Measurements from ENCODE around the gene RPL41. TPM values are rescaled to one million over a fixed set of nuclear protein-coding genes. Genes with fewer than 3 reads are reported as not detected.

The RPL41 gene
- total RNA-seq, 1 donor from 2014 or later: 5,829 TPM

GRCh38 chr12:56087220-56087619 is 29.2 kb upstream of the RPL41 start:
- ChIA-PET CTCF (no interaction called here), POLR2A (no interaction called here)
- TF ChIP-seq CTCF (IDR thresholded peaks at IDR 0.05): no peak
- ATAC-seq (ENCODE audit: low read depth) (no peak), DNase-seq (no peak)
- Mint-ChIP-seq H3K4me1 (no peaks in the 10 kb centered on the region), H3K36me3 (ENCODE audit: low read depth) (no peaks in the 10 kb centered on the region), H3K27me3 (peaks cover 8% of the 10 kb centered on the region), H3K9me3 (no peaks in the 10 kb centered on the region), H3K27ac (no peak overlapping the region), H3K4me3 (no peak overlapping the region)
- intact Hi-C loops (cut with micrococcal nuclease): no loop called here

GRCh38 chr12:56097738-56098137 is 18.7 kb upstream of the RPL41 start:
- no peaks in the 10 kb centered on the region for H3K9me3 Mint-ChIP-seq
- intact Hi-C loops (cut with micrococcal nuclease): no loop called here
- DNase-seq (no peak), ATAC-seq (ENCODE audit: low read depth) (no peak)
- no peak overlapping the region for H3K27ac Mint-ChIP-seq
- H3K36me3 Mint-ChIP-seq (ENCODE audit: low read depth): no peaks in the 10 kb centered on the region
- peaks cover 26% of the 10 kb centered on the region for H3K27me3 Mint-ChIP-seq
- ChIA-PET POLR2A (interaction anchor here (0.6 kb wide), 1 partner anchor 991 kb away, joined by 4 read pairs; the partner anchor contains the start of gene NAB2), CTCF (no interaction called here)
- H3K4me1 Mint-ChIP-seq: no peaks in the 10 kb centered on the region
- no peak for TF ChIP-seq CTCF (IDR thresholded peaks at IDR 0.05)
- H3K4me3 Mint-ChIP-seq: no peak overlapping the region

GRCh38 chr12:56098592-56098991 is 17.8 kb upstream of the RPL41 start:
- POLR2A ChIA-PET: interaction anchor here (0.6 kb wide), 1 partner anchor 21 kb away, joined by 3 read pairs; no protein-coding TSS in a partner anchor
- no peak overlapping the region for H3K27ac Mint-ChIP-seq
- no peak overlapping the region for H3K4me3 Mint-ChIP-seq
- CTCF ChIA-PET: no interaction called here
- DNase-seq (no peak), ATAC-seq (ENCODE audit: low read depth) (no peak)
- TF ChIP-seq CTCF (IDR thresholded peaks at IDR 0.05): no peak
- no peaks in the 10 kb centered on the region for H3K9me3 Mint-ChIP-seq
- intact Hi-C loops (cut with micrococcal nuclease): no loop called here
- H3K27me3 Mint-ChIP-seq: peaks cover 20% of the 10 kb centered on the region
- H3K4me1 Mint-ChIP-seq: peaks cover 7% of the 10 kb centered on the region
- no peaks in the 10 kb centered on the region for H3K36me3 Mint-ChIP-seq (ENCODE audit: low read depth)

GRCh38 chr12:56099787-56100186 is 16.6 kb upstream of the RPL41 start:
- Mint-ChIP-seq H3K9me3 (no peaks in the 10 kb centered on the region), H3K4me3 (no peak overlapping the region), H3K36me3 (ENCODE audit: low read depth) (peaks cover 9% of the 10 kb centered on the region), H3K27me3 (peaks cover 13% of the 10 kb centered on the region), H3K27ac (no peak overlapping the region), H3K4me1 (peaks cover 19% of the 10 kb centered on the region)
- ATAC-seq (ENCODE audit: low read depth) (no peak), DNase-seq (no peak)
- ChIA-PET CTCF (no interaction called here), POLR2A (no interaction called here)
- TF ChIP-seq CTCF (IDR thresholded peaks at IDR 0.05): no peak
- intact Hi-C loops (cut with micrococcal nuclease): loop anchor here (5.0 kb wide), 2 partner anchors 172 to 588 kb away; partner anchors contain the start of genes PTGES3 and PYM1

- peaks cover 8% of the 10 kb centered on the region for H3K27me3 Mint-ChIP-seq
- no peak for TF ChIP-seq CTCF (IDR thresholded peaks at IDR 0.05)
- H3K4me1 Mint-ChIP-seq: peaks cover 28% of the 10 kb centered on the region
- ChIA-PET POLR2A (no interaction called here), CTCF (no interaction called here)
- H3K36me3 Mint-ChIP-seq (ENCODE audit: low read depth): peaks cover 15% of the 10 kb centered on the region
- H3K4me3 Mint-ChIP-seq: no peak overlapping the region
- intact Hi-C loops (cut with micrococcal nuclease): loop anchor here (5.0 kb wide), 2 partner anchors 174 to 586 kb away; partner anchors contain the start of genes PTGES3 and PYM1
- DNase-seq: no peak
- no peak overlapping the region for H3K27ac Mint-ChIP-seq
- no peak for ATAC-seq (ENCODE audit: low read depth)
- no peaks in the 10 kb centered on the region for H3K9me3 Mint-ChIP-seq
Measured at GRCh38 chr12:56101045-56101444, 15.4 kb upstream of the RPL41 start.

Measured in activated B cell treated with CpG ODN at 0.5 μM for 24 hours (primary cell).